Stimulated activated CD4-positive, alpha-beta T cell treated with anti-CD3 and anti-CD28 coated beads, Interleukin-15, amount 100 ng/mL, for 1 hour (primary cell): ENCODE data around the gene VPS37D.

ENCODE experiments used
- DNase-seq, 2 donors: peaks; one replicate each; pipeline ENCODE4 v3.0.0-alpha.2; 2020; ENCODE audit warnings: low read depth in 1 of 2, low spot score in 1 of 2

The VPS37D gene

DNA sequence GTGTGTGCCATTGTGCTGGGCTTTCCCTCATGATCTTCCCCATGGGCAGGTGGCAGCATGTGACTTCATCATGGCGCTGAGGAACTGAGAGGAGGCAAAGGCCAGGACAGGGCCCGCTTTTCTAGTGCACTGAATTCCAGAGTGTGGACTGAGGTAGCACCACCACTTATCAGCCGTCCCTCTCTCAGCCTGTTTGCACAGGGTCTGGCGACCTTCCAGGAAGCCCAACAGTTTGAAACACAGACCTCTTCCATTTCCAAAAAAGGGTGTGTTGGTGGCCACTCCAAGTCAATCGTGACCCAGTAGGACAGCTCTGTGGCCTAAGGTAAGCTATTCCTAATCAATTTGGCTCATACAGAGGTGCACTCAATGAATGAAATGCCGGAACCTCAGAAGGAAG is 11.2 kb downstream of the VPS37D start:
- no peak for DNase-seq

DNA sequence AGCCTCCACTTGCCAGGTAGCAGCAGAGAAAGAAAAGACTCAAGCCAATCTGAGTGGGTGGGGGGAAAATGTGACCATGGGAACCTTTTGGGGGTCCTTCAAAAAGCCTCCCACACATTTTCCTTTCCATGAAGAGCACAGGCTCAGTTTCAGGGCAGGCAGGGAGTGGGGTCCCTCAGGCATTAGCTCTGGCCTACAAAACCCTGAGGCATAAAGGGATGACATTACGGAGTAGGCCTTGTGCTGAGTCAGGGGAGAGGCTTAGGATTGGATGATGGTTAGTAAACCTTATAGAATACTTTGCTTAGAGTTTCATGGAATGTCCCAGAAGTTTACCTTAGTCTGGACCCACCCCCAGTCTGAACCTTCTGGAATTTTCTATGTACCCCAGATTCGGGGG is 12.1 kb downstream of the VPS37D start:
- no peak for DNase-seq

GRCh38 chr7:73680501-73680900 is 12.9 kb downstream of the VPS37D start:
- DNase-seq = no peak

GRCh38 chr7:73681031-73681430 is 13.4 kb downstream of the VPS37D start:
- DNase-seq = no peak

- no peak for DNase-seq
Observed at GRCh38 chr7:73682745-73683055, 15.1 kb downstream of the VPS37D start.

DNA sequence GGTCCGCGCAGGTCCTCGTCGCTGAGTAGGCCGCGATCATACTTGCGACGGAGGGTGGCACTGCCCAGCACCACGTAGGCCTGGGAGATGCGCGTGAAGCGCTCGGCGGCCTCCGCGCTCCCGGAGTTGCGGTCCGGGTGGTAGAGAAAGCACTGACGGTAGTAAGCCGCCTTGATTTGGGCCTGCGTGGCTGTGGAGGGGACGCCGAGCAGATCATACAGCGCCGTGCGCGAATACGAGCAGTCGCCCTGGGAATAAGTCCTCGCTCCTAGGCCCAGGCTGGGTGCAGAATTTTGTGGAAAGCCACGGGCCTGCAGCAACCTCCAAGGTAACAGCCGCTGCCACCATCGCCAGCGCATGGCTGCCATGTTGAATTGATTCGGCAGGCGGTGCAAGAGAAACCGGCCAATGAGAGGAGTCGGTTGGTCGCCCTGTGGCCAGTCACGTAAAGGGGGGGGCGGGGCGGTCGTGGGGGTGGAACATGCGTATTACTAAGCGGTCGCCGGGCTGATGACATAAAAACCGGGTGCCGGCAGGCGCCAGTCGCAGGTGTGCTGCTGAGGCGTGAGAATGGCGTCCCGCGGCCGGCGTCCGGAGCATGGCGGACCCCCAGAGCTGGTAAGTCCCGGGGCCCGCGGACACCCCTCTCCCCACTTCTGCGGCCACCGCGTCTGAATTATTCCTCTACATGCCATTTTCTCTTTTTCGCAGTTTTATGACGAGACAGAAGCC is 15.6 kb downstream of the VPS37D start, which contains the start of the genes BUD23 and DNAJC30:
Gene BUD23 (plus strand): TSS at position 542 of the 732 bp plus-strand sequence. CDS start 29 bp downstream, at position 571.
Gene DNAJC30 (minus strand): TSS at position 398 of the 732 bp plus-strand sequence. CDS start 30 bp downstream, at position 368.
- peak; percentile 89 to 94 for DNase-seq

DNA sequence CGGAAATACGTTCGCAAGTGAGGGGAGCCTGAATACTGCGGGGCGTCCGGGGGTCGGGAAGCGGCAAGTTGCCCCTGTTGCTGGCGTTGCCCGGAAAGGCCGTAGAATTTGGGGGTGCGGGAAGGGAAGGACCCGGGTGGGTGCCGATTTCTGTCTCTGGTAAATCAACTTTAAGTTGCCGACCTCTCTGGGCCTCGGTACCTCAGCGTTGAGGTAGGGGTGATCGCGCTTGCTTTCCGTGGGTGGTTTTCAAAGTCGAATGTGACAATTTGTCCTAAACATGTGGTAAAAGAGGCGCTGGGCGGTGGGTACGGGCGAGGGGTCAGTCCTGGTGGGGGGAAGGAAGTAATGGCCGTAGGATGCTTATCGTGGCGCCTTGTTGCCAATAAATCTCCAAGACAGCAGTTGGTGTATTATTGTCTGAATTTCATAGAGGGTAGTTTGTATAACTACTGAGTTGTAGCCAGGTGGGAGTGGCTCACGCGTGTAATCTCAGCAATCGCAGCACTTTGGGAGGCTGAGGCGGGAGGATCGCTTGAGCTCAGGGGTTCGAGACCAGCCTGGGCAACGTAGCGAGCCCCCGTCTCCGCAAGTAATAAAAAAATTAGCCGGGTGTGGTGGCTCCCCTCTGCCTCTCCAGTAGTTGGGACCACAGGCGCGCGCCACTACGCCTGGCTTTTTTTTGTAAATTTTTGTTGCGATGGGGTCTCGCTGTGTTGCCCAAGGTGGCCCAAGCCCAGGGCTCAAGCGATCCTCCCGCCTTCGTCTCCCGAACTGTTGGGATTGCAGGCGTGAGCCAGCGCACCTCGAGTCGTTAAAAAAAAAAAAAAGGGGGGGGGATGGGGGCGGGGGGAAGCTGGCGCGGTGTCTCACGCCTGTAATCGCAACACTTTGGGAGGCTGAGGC is 16.4 kb downstream of the VPS37D start:
- no peak for DNase-seq

- DNase-seq = no peak
Observed at GRCh38 chr7:73685311-73685710, 17.7 kb downstream of the VPS37D start.

GRCh38 chr7:73688288-73688687 is 20.7 kb downstream of the VPS37D start:
- DNase-seq = no peak

DNA sequence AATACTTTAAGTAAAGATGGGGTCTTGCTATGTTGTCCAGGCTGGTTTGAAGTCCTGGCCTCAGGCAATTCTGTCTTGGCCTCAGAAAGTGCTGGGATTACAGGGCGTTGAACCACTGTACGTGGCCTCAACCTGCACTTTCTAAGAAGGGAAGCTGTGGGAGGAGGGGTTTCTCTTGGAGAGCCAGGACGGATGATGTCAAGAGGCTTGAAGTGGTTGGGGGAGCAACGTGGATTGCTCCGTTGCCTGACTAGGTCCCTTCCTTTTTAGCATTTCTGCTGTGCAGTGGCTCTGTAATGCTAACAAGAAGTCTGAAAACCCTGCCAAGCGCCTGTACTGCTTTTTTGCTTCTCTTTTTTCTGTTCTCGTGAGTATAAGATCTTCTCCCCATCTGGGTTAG is 23.0 kb downstream of the VPS37D start:
- no peak for DNase-seq

DNA sequence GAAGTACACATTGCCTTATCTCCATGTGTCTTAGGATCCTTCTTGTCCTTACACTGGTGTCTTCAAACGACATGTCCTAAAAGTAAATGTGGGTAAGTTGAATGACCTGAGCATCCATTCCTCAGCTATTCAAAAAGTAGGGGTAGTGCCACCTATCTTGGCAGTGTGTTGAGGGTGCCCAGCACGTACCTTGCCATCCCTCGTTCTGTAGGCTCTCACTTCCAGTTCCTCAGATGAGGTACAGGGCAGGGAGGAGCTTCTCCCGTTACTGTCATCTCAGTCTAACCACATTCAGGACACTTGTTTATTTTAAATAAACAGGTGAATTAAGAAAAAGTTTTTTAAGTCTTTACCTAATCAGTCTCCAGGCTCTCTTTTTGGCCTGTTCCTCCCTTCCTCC is 28.7 kb downstream of the VPS37D start:
- no peak for DNase-seq

DNA sequence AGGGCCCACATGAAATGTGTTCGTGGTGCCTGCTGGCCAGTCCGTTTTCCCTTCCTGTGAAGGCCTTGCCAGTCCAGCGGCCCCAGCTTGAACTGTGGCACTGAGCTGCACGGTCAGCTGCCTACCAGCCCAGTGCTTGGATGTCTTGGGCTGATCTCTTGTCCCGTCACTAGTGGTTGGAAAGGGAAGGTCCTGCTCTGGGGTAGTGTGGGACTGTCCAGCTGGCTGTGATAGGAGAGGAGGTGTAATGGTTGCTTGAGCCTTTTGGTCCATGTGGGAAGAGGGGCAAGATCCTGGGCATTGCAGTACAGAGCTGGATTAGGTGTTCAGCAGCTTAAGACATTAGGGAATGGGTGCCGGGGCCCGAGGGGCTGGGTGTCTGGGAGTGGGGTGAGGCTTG is 30.8 kb downstream of the VPS37D start:
- DNase-seq = no peak

GRCh38 chr7:73699370-73700068 is 31.9 kb downstream of the VPS37D start:
- no peak for DNase-seq

- no peak for DNase-seq
Observed at GRCh38 chr7:73700069-73700423, 32.4 kb downstream of the VPS37D start.

DNA sequence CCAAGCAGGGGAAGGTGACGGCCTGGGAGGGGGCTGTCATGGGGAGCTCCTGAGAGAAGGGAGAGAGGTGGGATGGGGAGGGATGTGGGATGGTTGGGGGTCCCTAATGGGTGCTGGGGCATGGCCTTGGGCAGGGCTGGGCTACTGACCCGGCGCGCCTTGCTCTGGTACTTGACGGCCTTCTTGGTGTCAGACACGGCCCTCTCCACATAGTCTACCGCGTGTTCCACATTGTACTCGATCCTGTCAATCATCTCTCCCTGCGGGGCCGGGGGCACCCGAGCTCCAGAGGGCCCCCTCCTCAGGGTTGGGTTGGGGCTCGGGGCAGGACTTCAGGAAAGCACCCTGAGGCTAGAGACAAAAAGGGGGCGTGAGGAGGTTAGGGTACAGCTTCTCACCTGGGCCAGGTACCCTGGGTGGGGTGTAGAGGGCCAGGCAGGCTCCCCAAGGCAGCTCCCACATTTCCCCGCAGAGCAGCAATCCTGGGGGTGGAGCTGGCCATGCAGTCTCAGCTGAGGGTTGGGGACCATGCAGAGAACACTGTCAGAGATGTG is 33.0 kb downstream of the VPS37D start:
- DNase-seq = no peak

DNA sequence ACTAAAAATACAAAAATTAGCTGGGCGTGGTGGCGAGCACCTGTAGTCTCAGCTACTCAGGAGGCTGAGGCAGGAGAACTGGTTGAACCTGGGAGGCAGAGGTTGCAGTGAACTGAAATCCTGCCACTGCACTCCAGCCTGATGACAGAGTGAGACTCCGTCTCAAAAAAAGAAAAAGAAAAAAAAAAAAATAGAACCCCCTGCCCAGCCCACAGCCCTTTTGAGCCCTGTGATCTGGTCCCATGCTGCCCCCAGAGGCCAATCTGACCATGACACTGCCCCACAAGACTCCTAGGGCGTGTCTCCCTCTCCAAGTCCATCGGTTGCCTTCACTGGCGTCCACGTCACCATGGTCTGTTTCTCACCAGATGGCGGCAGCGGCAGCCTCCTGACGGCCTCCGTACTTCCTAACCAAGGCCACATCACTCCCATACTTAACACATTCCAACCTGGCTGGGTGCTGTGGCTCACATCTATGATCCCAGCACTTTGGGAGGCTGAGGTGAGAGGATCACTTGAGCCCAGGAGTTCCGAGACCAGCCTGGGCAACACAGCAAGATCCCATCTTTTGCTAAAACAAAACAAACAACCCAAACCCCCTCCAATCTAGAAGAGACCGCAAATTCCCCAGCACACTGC is 33.8 kb downstream of the VPS37D start:
- no peak for DNase-seq

GRCh38 chr7:73702226-73702625 is 34.6 kb downstream of the VPS37D start:
- DNase-seq = no peak

DNA sequence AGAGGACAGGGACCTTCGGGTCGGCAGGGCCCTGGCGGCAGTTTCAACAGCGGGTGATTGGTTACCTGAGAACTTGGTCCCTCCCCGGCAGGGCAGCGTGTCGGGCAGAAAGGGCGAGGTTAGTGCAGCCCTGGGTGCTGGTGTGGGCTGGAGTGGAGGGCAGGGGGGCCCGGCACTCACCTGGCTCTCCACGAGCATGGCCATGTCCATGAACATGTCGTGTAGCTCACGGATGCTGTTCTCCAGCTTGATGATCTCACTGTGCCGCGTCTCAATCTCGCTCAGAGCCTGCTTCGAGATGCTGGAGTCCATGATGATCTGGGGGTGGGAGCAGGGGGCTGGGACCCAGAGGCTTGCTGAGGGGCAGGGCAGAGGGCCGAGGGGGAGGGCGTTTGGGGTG is 35.0 kb downstream of the VPS37D start:
- no peak for DNase-seq

- DNase-seq = no peak
Observed at GRCh38 chr7:73703225-73703624, 35.6 kb downstream of the VPS37D start.

- peak in 1 of 2 donors; percentile 31 for DNase-seq
Observed at GRCh38 chr7:73703757-73704639, 36.4 kb downstream of the VPS37D start.
